ENCODE measurements around the gene MRPS14. TPM values are rescaled to one million over a fixed set of nuclear protein-coding genes. Genes with fewer than 3 reads are reported as not detected.
"Not testable (repeated sequence)": the region's sequence is repeated elsewhere in the genome, so short reads cannot be mapped to it uniquely, and the experiment has no call there.

Gene MRPS14
- total RNA-seq, result 39.8 TPM

GRCh38 chr1:175023043-175023921 lies at the start of gene MRPS14:
MRPS14 (minus strand) TSS chr1:175023425; CDS start chr1:175023408, 17 bp downstream.
- peak; percentile 99 for DNase-seq (ENCODE audit: low spot score)

GRCh38 chr1:175072099-175072951 lies 49.1 kb upstream of the MRPS14 start:
- no peak for DNase-seq (ENCODE audit: low spot score)

- DNase-seq (ENCODE audit: low spot score), result no peak
Measured at GRCh38 chr1:175071276-175071943, 48.2 kb upstream of the MRPS14 start.

- no peak for DNase-seq (ENCODE audit: low spot score)
Measured at GRCh38 chr1:175070818-175071217, 47.6 kb upstream of the MRPS14 start.

- no peak for DNase-seq (ENCODE audit: low spot score)
Measured at GRCh38 chr1:175067362-175068106, 44.3 kb upstream of the MRPS14 start, which contains the start of gene TNN. TNN (plus strand) TSS chr1:175067833; CDS start chr1:175077419, 9,586 bp downstream.

- DNase-seq (ENCODE audit: low spot score), result no peak
Measured at GRCh38 chr1:175062858-175063257, 39.6 kb upstream of the MRPS14 start.

GRCh38 chr1:175062339-175062738 lies 39.1 kb upstream of the MRPS14 start:
- DNase-seq (ENCODE audit: low spot score), result no peak

- DNase-seq (ENCODE audit: low spot score), result no peak
Measured at GRCh38 chr1:175054736-175055135, 31.5 kb upstream of the MRPS14 start.

GRCh38 chr1:175050992-175051391 lies 27.8 kb upstream of the MRPS14 start:
- DNase-seq (ENCODE audit: low spot score), result no peak

- no peak for DNase-seq (ENCODE audit: low spot score)
Measured at GRCh38 chr1:175045519-175045918, 22.3 kb upstream of the MRPS14 start.

GRCh38 chr1:175045097-175045496 lies 21.9 kb upstream of the MRPS14 start:
- DNase-seq (ENCODE audit: low spot score), result no peak

GRCh38 chr1:175044591-175044990 lies 21.4 kb upstream of the MRPS14 start:
- DNase-seq (ENCODE audit: low spot score), result not testable (repeated sequence)

GRCh38 chr1:175043824-175044223 lies 20.6 kb upstream of the MRPS14 start:
- DNase-seq (ENCODE audit: low spot score), result no peak

GRCh38 chr1:175042650-175043049 lies 19.4 kb upstream of the MRPS14 start:
- no peak for DNase-seq (ENCODE audit: low spot score)

- no peak for DNase-seq (ENCODE audit: low spot score)
Measured at GRCh38 chr1:175040324-175040879, 17.2 kb upstream of the MRPS14 start.

GRCh38 chr1:175037416-175037815 lies 14.2 kb upstream of the MRPS14 start:
- no peak for DNase-seq (ENCODE audit: low spot score)

GRCh38 chr1:175036476-175036875 lies 13.3 kb upstream of the MRPS14 start:
- DNase-seq (ENCODE audit: low spot score), result no peak

- DNase-seq (ENCODE audit: low spot score), result no peak
Measured at GRCh38 chr1:175035865-175036264, 12.6 kb upstream of the MRPS14 start.

- no peak for DNase-seq (ENCODE audit: low spot score)
Measured at GRCh38 chr1:175034775-175035174, 11.6 kb upstream of the MRPS14 start.

GRCh38 chr1:175033953-175034352 lies 10.7 kb upstream of the MRPS14 start:
- no peak for DNase-seq (ENCODE audit: low spot score)

- DNase-seq (ENCODE audit: low spot score), result no peak
Measured at GRCh38 chr1:175024773-175025172, 1.5 kb upstream of the MRPS14 start.

Measured in ureter (tissue), 1 donor.